HepG2 (cell line): ENCODE data around the gene UTRN. TPM values are rescaled to one million over a fixed set of nuclear protein-coding genes. Genes with fewer than 3 reads are reported as not detected.

ENCODE experiments used
- ATAC-seq: fragments of 200-7000 bp; cut with Tn5 transposase; 3 replicates; pipeline ENCODE4 v1.9.1; 2020; ENCODE audit warnings: mild to moderate bottlenecking, moderate library complexity
- BruUV-seq: library from RNA; stranded (reverse); fragments of 400-500 nt; replicated peaks from 2 replicates; lab custom pipeline; 2021; lab: Mats Ljungman, UMichigan
- CTCF ChIA-PET: fragments of 300-600 bp; formaldehyde crosslinking; extraction: SDS; loops from one replicate; lab custom pipeline; 2021; ENCODE audit warnings: low total read pairs, inconsistent platforms, low intra/inter-chr PET ratio; lab: Yijun Ruan, JAX
- POLR2A ChIA-PET: fragments of 350-600 bp; sonication (Branson Sonifier 250); formaldehyde crosslinking; loops from one replicate; lab custom pipeline; 2020; ENCODE audit warnings: antibody characterized with exemption, inconsistent platforms; lab: Yijun Ruan, JAX
- DNase-seq: peaks from one replicate; pipeline ENCODE4 v3.0.0-alpha.2; 2015; ENCODE audit warnings: low spot score
- FAIRE-seq: peaks from 3 replicates; lab custom pipeline; 2011; peaks lifted over from hg19 to GRCh38; lab: Jason Lieb, UNC
- H2AFZ ChIP-seq: one replicate; pipeline ENCODE4 v1.6.1; 2011; ENCODE audit warnings: low read length, inconsistent platforms
- H3K27ac ChIP-seq: fragments of 300-600 bp; 3 replicates; pipeline ENCODE4 v1.8.0; 2011; ENCODE audit warnings: mixed run types, mild to moderate bottlenecking, mixed read lengths, low read length, inconsistent platforms; ENCODE audit not compliant: insufficient read depth; ENCODE audit errors: extremely low read length
- H3K27me3 ChIP-seq, 2 experiments: fragments of 200-600 bp in 1 of 2; 2 replicates in 1 of 2; 3 replicates in 1 of 2; pipeline versions ENCODE4 v1.6.0 to v1.8.0; 2011; ENCODE audit warnings: low read length in 2 of 2, mild to moderate bottlenecking in 2 of 2, moderate library complexity in 2 of 2, inconsistent platforms in 1 of 2; ENCODE audit not compliant: insufficient read depth in 2 of 2, control insufficient read depth in 1 of 2
- H3K36me3 ChIP-seq, 2 experiments: fragments of 200-600 bp in 1 of 2; replicated peaks in 1 of 2; 2 replicates in 1 of 2; 3 replicates in 1 of 2; pipeline versions ENCODE4 v1.5.1 to v1.8.0; 2011; ENCODE audit warnings: low read length in 2 of 2, inconsistent platforms in 1 of 2; ENCODE audit not compliant: insufficient read depth in 2 of 2, control insufficient read depth in 1 of 2
- H3K4me1 ChIP-seq: 2 replicates; pipeline ENCODE4 v1.5.1; 2012; ENCODE audit warnings: low read length, inconsistent platforms; ENCODE audit not compliant: insufficient read depth
- H3K4me2 ChIP-seq: 2 replicates; pipeline ENCODE4 v1.6.0; 2011; ENCODE audit warnings: low read depth, low read length, inconsistent platforms
- H3K4me3 ChIP-seq, 3 experiments: fragments of 200-600 bp in 1 of 3; sonication (generic), shearing (Covaris generic) in 1 of 3; replicated peaks in 1 of 3; 2 replicates each; pipeline ENCODE4 v1.5.1; 2011 to 2016; ENCODE audit warnings: low read length in 3 of 3, inconsistent platforms in 2 of 3, low read depth in 2 of 3, mild to moderate bottlenecking in 2 of 3, control low read depth in 1 of 3, mixed read lengths in 1 of 3; ENCODE audit not compliant: insufficient read depth in 1 of 3
- H3K79me2 ChIP-seq: one replicate; pipeline ENCODE4 v1.6.1; 2011; ENCODE audit warnings: low read length, inconsistent platforms; ENCODE audit not compliant: insufficient read depth
- H3K9ac ChIP-seq: 2 replicates; pipeline ENCODE4 v1.6.0; 2011; ENCODE audit warnings: mild to moderate bottlenecking, low read depth, low read length, inconsistent platforms; ENCODE audit not compliant: insufficient read depth
- H3K9me3 ChIP-seq: 2 replicates; pipeline ENCODE4 v1.5.1; 2012; ENCODE audit warnings: mild to moderate bottlenecking, low read length
- H4K20me1 ChIP-seq: 2 replicates; pipeline ENCODE4 v1.6.0; 2011; ENCODE audit warnings: inconsistent platforms, mild to moderate bottlenecking, low read length, moderate library complexity; ENCODE audit not compliant: insufficient read depth
- CEBPB ChIP-seq: IDR thresholded peaks from 2 replicates; pipeline ENCODE4 v1.6.1; 2011; ENCODE audit warnings: low read depth, low read length, improper control_type of control experiment, borderline replicate concordance
- ESRRA ChIP-seq: sonication (generic); formaldehyde crosslinking; IDR thresholded peaks from 2 replicates; pipeline ENCODE4 v1.5.1; 2020; ENCODE audit warnings: mild to moderate bottlenecking, low read depth, missing genetic modification reagents
- FIP1L1 ChIP-seq: fragments of 200-400 bp; formaldehyde crosslinking; IDR thresholded peaks from 2 replicates; pipeline ENCODE4 v1.6.1; 2018; ENCODE audit warnings: low read depth, mild to moderate bottlenecking, low read length, moderate library complexity, borderline replicate concordance; ENCODE audit not compliant: insufficient read depth
- GLI4 ChIP-seq: sonication (generic); formaldehyde crosslinking; IDR thresholded peaks from 2 replicates; pipeline ENCODE4 v1.5.1; 2020; ENCODE audit warnings: missing genetic modification reagents, mild to moderate bottlenecking, moderate library complexity, borderline replicate concordance
- MED1 ChIP-seq: sonication (generic); formaldehyde crosslinking; IDR thresholded peaks from 2 replicates; pipeline ENCODE4 v1.4.0; 2020; ENCODE audit warnings: missing genetic modification reagents
- NR2F1 ChIP-seq, 2 experiments: fragments of 450-650 bp in 1 of 2; formaldehyde crosslinking in 1 of 2; IDR thresholded peaks; 2 replicates each; pipeline versions ENCODE4 v1.5.0 to v1.6.1; 2016 to 2020; ENCODE audit warnings: mild to moderate bottlenecking in 1 of 2, missing compliant biosample characterization in 1 of 2, missing genetic modification reagents in 1 of 2, moderate library complexity in 1 of 2
- PAX8 ChIP-seq: sonication (generic); formaldehyde crosslinking; IDR thresholded peaks from 2 replicates; pipeline ENCODE4 v1.8.0; 2022; ENCODE audit warnings: mild to moderate bottlenecking, missing genetic modification reagents, borderline replicate concordance
- SAP130 ChIP-seq: IDR thresholded peaks from 2 replicates; pipeline ENCODE4 v1.6.1; 2016; ENCODE audit warnings: low read depth
- SOX13 ChIP-seq, 3 experiments: fragments of 450-650 bp in 1 of 3; sonication (generic) in 1 of 3; formaldehyde crosslinking in 1 of 3; IDR thresholded peaks in 2 of 3; conservative IDR thresholded peaks in 1 of 3; 2 replicates each; pipeline versions ENCODE4 v1.5.0 to v1.6.1; 2016 to 2020; ENCODE audit warnings: antibody characterized with exemption in 1 of 3, mild to moderate bottlenecking in 1 of 3, missing compliant biosample characterization in 1 of 3, missing genetic modification reagents in 1 of 3, moderate library complexity in 1 of 3
- SP5 ChIP-seq: IDR thresholded peaks from 2 replicates; pipeline ENCODE4 v1.6.1; 2016; ENCODE audit warnings: low read depth, borderline replicate concordance
- STAT5B ChIP-seq: sonication (generic); formaldehyde crosslinking; IDR thresholded peaks from 2 replicates; pipeline ENCODE4 v1.4.0; 2020; ENCODE audit warnings: missing genetic modification reagents
- TAF15 ChIP-seq: fragments of 200-400 bp; formaldehyde crosslinking; IDR thresholded peaks from one replicate; pipeline ENCODE4 v1.6.1; 2018; ENCODE audit warnings: mild to moderate bottlenecking, low read depth, low read length; ENCODE audit not compliant: poor library complexity, severe bottlenecking
- ZMYM4 ChIP-seq: sonication (generic); formaldehyde crosslinking; IDR thresholded peaks from 2 replicates; pipeline ENCODE4 v1.8.1; 2023; ENCODE audit warnings: mild to moderate bottlenecking, missing genetic modification reagents
- ZNF235 ChIP-seq: sonication (generic); formaldehyde crosslinking; IDR thresholded peaks from 2 replicates; pipeline ENCODE4 v1.8.1; 2023; ENCODE audit warnings: mild to moderate bottlenecking, missing genetic modification reagents, borderline replicate concordance
- ZNF556 ChIP-seq: sonication (generic); formaldehyde crosslinking; IDR thresholded peaks from 2 replicates; pipeline ENCODE4 v1.4.0; 2020; ENCODE audit warnings: mild to moderate bottlenecking, missing genetic modification reagents, borderline replicate concordance
- ZNF557 ChIP-seq: sonication (generic); formaldehyde crosslinking; IDR thresholded peaks from 2 replicates; pipeline ENCODE4 v1.4.0; 2020; ENCODE audit warnings: missing genetic modification reagents
- ZNF879 ChIP-seq: sonication (generic); formaldehyde crosslinking; IDR thresholded peaks from 2 replicates; pipeline ENCODE4 v1.8.1; 2023; ENCODE audit warnings: missing genetic modification reagents
- WGBS: methylation state at CpG from one replicate; pipeline ENCODE4 v1.1.6; 2017; ENCODE audit warnings: low lambda C conversion rate; 5-methylcytosine and 5-hydroxymethylcytosine counted together
- in situ Hi-C: cut with HindIII; loops from 2 replicates; pipeline ENCODE4 v1.10.0; 2017; ENCODE audit warnings: low pct_unique_long_range_greater_than_20kb; ENCODE audit not compliant: extremely low pct_ligation_motif_present
- intact Hi-C: fragments of 100-400 bp; cut with micrococcal nuclease; formaldehyde crosslinking; loops from one replicate; pipeline ENCODE4 v1.10.0; 2022; ENCODE audit not compliant: unreplicated experiment
- polyA plus RNA-seq, 8 experiments: library from polyadenylated mRNA; depleted of rRNA in 3 of 8; stranded (reverse) in 7 of 8; unstranded in 1 of 8; fragments of >200 nt; fragmentation: Illumina TruSeq in 4 of 8; extraction: Trizol in 4 of 8; gene quantifications; 2 replicates each; pipeline versions ENCODE4 v1.2.1 to v1.2.3, GENCODE V29; 2011 to 2016; ENCODE audit warnings: low read depth in 4 of 8, missing spikeins in 1 of 8, mixed read lengths in 1 of 8; ENCODE audit not compliant: insufficient read depth in 1 of 8
- total RNA-seq, 5 experiments: library from RNA; depleted of rRNA; stranded (reverse); fragments of >200 nt; fragmentation: Illumina TruSeq; extraction: Trizol; gene quantifications; 2 replicates each; pipeline ENCODE4 v1.2.3, GENCODE V29; 2016; ENCODE audit warnings: low read depth in 1 of 5
- TF ChIP-seq, protein P1 (sequence below): sonication (generic); formaldehyde crosslinking; IDR thresholded peaks from 2 replicates; pipeline ENCODE4 v1.8.0; 2022; ENCODE audit warnings: missing genetic modification reagents, mild to moderate bottlenecking, borderline replicate concordance
- TF ChIP-seq, protein P2 (sequence below), 2 experiments: sonication (generic) in 1 of 2; formaldehyde crosslinking in 1 of 2; IDR thresholded peaks; 2 replicates each; pipeline versions ENCODE4 v1.5.1 to v1.6.1; 2011 to 2020; ENCODE audit warnings: borderline replicate concordance in 1 of 2, low read depth in 1 of 2, low read length in 1 of 2, mild to moderate bottlenecking in 1 of 2, missing genetic modification reagents in 1 of 2, moderate library complexity in 1 of 2

Gene UTRN
- total and polyA plus RNA-seq, 2 of the 13 experiments (the other 11 are each of a cell fraction or from before 2014, with no cell fraction given), result 102 to 116 TPM

DNA sequence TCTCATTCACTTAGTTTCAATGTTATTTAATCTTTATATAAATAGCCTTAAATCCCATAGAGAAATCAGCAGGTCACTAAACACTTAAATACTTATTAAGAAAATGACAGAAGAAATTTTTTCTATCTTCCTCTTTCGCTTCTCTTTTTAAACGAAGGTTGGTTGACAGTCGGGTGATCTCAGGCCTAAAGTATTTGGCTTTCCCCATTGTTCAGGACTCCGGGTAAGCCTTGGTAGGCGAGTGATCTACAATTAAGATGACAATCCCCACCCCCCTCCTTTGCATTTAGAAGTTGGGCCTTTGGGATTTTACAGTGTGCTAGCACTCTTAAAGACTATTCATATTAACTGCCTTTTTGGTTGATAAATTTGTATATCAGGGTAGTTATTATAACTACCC lies 19.7 kb upstream of the UTRN start (continued):
- TF ChIP-seq SP5 (CRISPR knock-in tag), result no peak
- TF ChIP-seq, protein P1, sequence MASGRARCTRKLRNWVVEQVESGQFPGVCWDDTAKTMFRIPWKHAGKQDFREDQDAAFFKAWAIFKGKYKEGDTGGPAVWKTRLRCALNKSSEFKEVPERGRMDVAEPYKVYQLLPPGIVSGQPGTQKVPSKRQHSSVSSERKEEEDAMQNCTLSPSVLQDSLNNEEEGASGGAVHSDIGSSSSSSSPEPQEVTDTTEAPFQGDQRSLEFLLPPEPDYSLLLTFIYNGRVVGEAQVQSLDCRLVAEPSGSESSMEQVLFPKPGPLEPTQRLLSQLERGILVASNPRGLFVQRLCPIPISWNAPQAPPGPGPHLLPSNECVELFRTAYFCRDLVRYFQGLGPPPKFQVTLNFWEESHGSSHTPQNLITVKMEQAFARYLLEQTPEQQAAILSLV (CRISPR knock-in tag), result no peak

DNA sequence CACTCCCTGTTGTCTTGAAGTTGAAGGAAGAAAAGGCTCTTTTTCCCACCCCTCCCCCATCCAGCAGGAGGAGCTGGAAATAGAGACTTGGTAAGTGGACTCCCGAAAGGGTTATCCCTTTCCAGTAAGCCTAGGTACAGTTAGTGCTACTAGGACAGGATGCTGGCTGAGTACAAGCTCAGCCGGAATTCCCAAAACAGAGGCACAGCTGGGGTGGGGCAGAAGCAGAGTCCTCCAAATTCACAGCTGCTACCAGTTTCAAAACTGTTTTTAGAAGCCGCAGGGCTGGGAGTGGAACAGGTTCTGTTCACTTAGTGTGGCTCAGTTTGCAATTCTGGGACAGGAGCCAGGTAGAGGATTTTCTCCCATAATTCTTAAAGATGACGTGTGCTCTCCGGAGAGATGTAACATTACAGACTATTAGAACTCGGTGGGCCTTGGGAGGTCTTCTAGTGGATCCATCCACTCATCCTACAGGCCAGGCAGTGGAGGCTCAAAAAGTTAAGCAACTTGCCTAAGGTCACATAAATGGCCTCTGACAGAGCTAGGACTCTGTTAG lies 19.0 kb upstream of the UTRN start:
- POLR2A ChIA-PET, result interaction anchor here (0.9 to 3.0 kb wide), 4 partner anchors 18 to 109 kb away, joined by 3 to 21 read pairs (median 4); partner anchors contain the start of gene UTRN
- Histone ChIP-seq H3K27ac (no peak overlapping the region), H3K4me3 (peak overlapping the region; percentile 30 to 54 (median 51)), H4K20me1 (no peaks in the 10 kb centered on the region), H3K9me3 (no peaks in the 10 kb centered on the region), H2AFZ (peak overlapping the region; percentile 62), H3K27me3 (no peaks in the 10 kb centered on the region), H3K36me3 (no peaks in the 10 kb centered on the region), H3K9ac (peak overlapping the region; percentile 40; the same call in 1 of the 2 replicates), H3K79me2 (no peaks in the 10 kb centered on the region), H3K4me2 (peak overlapping the region; percentile 80), H3K4me1 (peaks cover 41% of the 10 kb centered on the region)
- intact Hi-C loops, result no loop called here
- CTCF ChIA-PET, result no interaction called here
- WGBS, result 32% methylated on average over 6 of the region's 6 CpGs
- FAIRE-seq, result no peak
- BruUV-seq, result no TSS peak
- ATAC-seq, result peak; percentile 48
- in situ Hi-C loops, result no loop called here
- DNase-seq, result no peak
- peak; percentile 16; the same call in 1 of the 2 replicates for TF ChIP-seq ZMYM4
- TF ChIP-seq GLI4 (CRISPR knock-in tag), result 0 out of 2 replicates have a peak, but pooled peaks have one; percentile 35
- TF ChIP-seq ZNF556 (CRISPR knock-in tag), result no peak
- TF ChIP-seq SAP130 (CRISPR knock-in tag), result 0 out of 2 replicates have a peak, but pooled peaks have one; percentile 12
- peak; percentile 65; the same call in 1 of the 2 replicates for TF ChIP-seq CEBPB
- TF ChIP-seq NR2F1 (CRISPR knock-in tag; IDR thresholded peaks at IDR 0.05), result 0 out of 4 replicates have a peak, but pooled peaks of 1 of the 2 experiments have one; percentile 32
- TF ChIP-seq FIP1L1, result no peak
- TF ChIP-seq, protein P2, sequence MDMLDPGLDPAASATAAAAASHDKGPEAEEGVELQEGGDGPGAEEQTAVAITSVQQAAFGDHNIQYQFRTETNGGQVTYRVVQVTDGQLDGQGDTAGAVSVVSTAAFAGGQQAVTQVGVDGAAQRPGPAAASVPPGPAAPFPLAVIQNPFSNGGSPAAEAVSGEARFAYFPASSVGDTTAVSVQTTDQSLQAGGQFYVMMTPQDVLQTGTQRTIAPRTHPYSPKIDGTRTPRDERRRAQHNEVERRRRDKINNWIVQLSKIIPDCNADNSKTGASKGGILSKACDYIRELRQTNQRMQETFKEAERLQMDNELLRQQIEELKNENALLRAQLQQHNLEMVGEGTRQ (IDR thresholded peaks at IDR 0.05; ENCODE audit: low read depth, low read length), result no peak
- TF ChIP-seq, protein P2 (CRISPR knock-in tag; IDR thresholded peaks at IDR 0.05; ENCODE audit: borderline replicate concordance), result no peak
- TF ChIP-seq TAF15, result no peak
- TF ChIP-seq ZNF235, result no peak
- no peak for TF ChIP-seq PAX8 (CRISPR knock-in tag)
- no peak for TF ChIP-seq STAT5B (CRISPR knock-in tag)
- no peak for TF ChIP-seq ZNF557 (CRISPR knock-in tag)
- TF ChIP-seq MED1, result 0 out of 2 replicates have a peak, but pooled peaks have one; percentile 36
- no peak for TF ChIP-seq ZNF879
- no peak for TF ChIP-seq SOX13 (IDR thresholded peaks at IDR 0.05)
- no peak for TF ChIP-seq SOX13 (CRISPR knock-in tag; conservative IDR thresholded peaks at IDR 0.05 in 1 of 2, IDR thresholded peaks at IDR 0.05 in 1 of 2)
- no peak for TF ChIP-seq ESRRA (CRISPR knock-in tag)
